PC-9 (cell line): ENCODE measurements around the gene CELF4. TPM values are rescaled to one million over a fixed set of nuclear protein-coding genes. Genes with fewer than 3 reads are reported as not detected.

Source experiments
- BruUV-seq: library from RNA; stranded (reverse); fragments of 400-500 nt; replicated peaks from 2 replicates; lab custom pipeline; 2021; lab: Mats Ljungman, UMichigan
- CTCF ChIA-PET: fragments of 300-600 bp; sonication (Branson Sonifier 250); formaldehyde crosslinking; loops from one replicate; lab custom pipeline; 2022; ENCODE audit warnings: antibody characterized with exemption; lab: Charles Lee
- POLR2A ChIA-PET: fragments of 300-600 bp; sonication (Branson Sonifier 250); formaldehyde crosslinking; loops from one replicate; lab custom pipeline; 2022; ENCODE audit warnings: antibody characterized with exemption; ENCODE audit not compliant: unreplicated experiment; lab: Charles Lee
- DNase-seq, 2 experiments: peaks; one replicate each; pipeline versions ENCODE4 v3.0.0 to v3.0.0-alpha.2; 2015 to 2022; ENCODE audit warnings: mixed read lengths in 1 of 2
- H2AFZ ChIP-seq: fragments of 200-600 bp; sonication (generic); 2 replicates; pipeline ENCODE4 v1.8.1; 2017; ENCODE audit warnings: antibody characterized with exemption
- H3F3A ChIP-seq: fragments of 200-600 bp; sonication (generic); 2 replicates; pipeline ENCODE4 v1.8.1; 2017; ENCODE audit warnings: antibody characterized with exemption, mild to moderate bottlenecking, low read depth; ENCODE audit not compliant: insufficient read depth
- H3K27ac ChIP-seq: fragments of 200-600 bp; sonication (generic); 2 replicates; pipeline ENCODE4 v1.6.1; 2016; ENCODE audit warnings: mixed run types
- H3K27me3 ChIP-seq: fragments of 200-600 bp; sonication (generic); 2 replicates; pipeline ENCODE4 v1.6.1; 2016; ENCODE audit warnings: low read depth, mixed run types; ENCODE audit not compliant: insufficient read depth
- H3K36me3 ChIP-seq: fragments of 200-600 bp; sonication (generic); 2 replicates; pipeline ENCODE4 v1.6.1; 2016; ENCODE audit warnings: low read depth, mixed run types
- H3K4me1 ChIP-seq: fragments of 200-600 bp; sonication (generic); replicated peaks from 2 replicates; pipeline ENCODE4 v1.6.1; 2016; ENCODE audit warnings: mixed run types; ENCODE audit not compliant: insufficient read depth
- H3K4me2 ChIP-seq: fragments of 200-600 bp; sonication (generic); 2 replicates; pipeline ENCODE4 v1.6.1; 2017; ENCODE audit warnings: mixed run types
- H3K4me3 ChIP-seq: fragments of 200-600 bp; sonication (generic); 2 replicates; pipeline ENCODE4 v1.6.1; 2016; ENCODE audit warnings: mixed run types
- H3K79me2 ChIP-seq: fragments of 200-600 bp; sonication (generic); 2 replicates; pipeline ENCODE4 v1.6.1; 2017; ENCODE audit warnings: low read depth, mixed run types
- H3K9me2 ChIP-seq: fragments of 200-600 bp; sonication (generic); 2 replicates; pipeline ENCODE4 v1.8.1; 2017; ENCODE audit warnings: mild to moderate bottlenecking; ENCODE audit not compliant: insufficient read depth
- H3K9me3 ChIP-seq: fragments of 200-600 bp; sonication (generic); 2 replicates; pipeline ENCODE4 v1.8.1; 2016; ENCODE audit warnings: low read depth; ENCODE audit not compliant: insufficient read depth
- H4K20me1 ChIP-seq: fragments of 200-600 bp; sonication (generic); 2 replicates; pipeline ENCODE4 v1.8.1; 2017; ENCODE audit not compliant: insufficient read depth
- EZH2 ChIP-seq: fragments of 200-600 bp; sonication (generic); IDR thresholded peaks from 2 replicates; pipeline ENCODE4 v1.8.0; 2017; ENCODE audit warnings: antibody characterized with exemption, low read depth
- intact Hi-C: fragments of 100-400 bp; cut with micrococcal nuclease; formaldehyde crosslinking; loops from one replicate; pipeline ENCODE4 v1.10.0; 2022; ENCODE audit not compliant: unreplicated experiment
- total RNA-seq: library from RNA; stranded (reverse); gene quantifications from 2 replicates; pipeline ENCODE4 v1.2.3, GENCODE V29; 2021
- TF ChIP-seq, protein P1 (sequence below): fragments of 200-600 bp; sonication (generic); conservative IDR thresholded peaks from 2 replicates; pipeline ENCODE4 v1.6.1; 2017; ENCODE audit warnings: mixed run types, antibody characterized with exemption, mild to moderate bottlenecking, moderate library complexity

The CELF4 gene
- total RNA-seq, 1 experiment from 2014 or later = 1.2 TPM

DNA sequence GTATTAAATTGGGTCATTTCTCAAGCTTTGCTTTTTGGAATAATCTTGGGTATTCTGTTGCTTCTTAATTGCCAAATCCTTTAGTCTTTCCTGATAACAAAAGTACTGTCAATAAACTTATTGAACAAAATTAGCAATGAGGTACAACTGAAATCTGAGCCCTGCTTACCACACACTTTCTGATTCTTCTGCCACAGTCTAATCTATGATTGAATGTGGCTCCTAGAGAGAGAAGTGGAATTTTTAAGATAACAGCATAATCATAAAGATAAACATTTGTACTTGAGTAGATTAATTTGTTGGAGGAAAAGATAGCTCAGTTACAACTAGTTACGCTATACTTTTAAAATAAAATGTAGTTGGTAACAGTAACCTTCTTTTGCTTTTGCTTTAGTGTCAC lies 354.8 kb downstream of the CELF4 start:
- Histone ChIP-seq H3K4me1 (no peaks in the 10 kb centered on the region), H2AFZ (no peak overlapping the region), H3K79me2 (no peaks in the 10 kb centered on the region), H3K36me3 (no peaks in the 10 kb centered on the region), H3K9me2 (no peaks in the 10 kb centered on the region), H4K20me1 (no peaks in the 10 kb centered on the region), H3K9me3 (no peaks in the 10 kb centered on the region), H3K4me3 (no peak overlapping the region), H3K4me2 (no peak overlapping the region), H3K27ac (no peak overlapping the region), H3F3A (no peaks in the 10 kb centered on the region), H3K27me3 (no peaks in the 10 kb centered on the region)
- POLR2A ChIA-PET = no interaction called here
- intact Hi-C loops = no loop called here
- no peak for TF ChIP-seq EZH2
- TF ChIP-seq, protein P1, sequence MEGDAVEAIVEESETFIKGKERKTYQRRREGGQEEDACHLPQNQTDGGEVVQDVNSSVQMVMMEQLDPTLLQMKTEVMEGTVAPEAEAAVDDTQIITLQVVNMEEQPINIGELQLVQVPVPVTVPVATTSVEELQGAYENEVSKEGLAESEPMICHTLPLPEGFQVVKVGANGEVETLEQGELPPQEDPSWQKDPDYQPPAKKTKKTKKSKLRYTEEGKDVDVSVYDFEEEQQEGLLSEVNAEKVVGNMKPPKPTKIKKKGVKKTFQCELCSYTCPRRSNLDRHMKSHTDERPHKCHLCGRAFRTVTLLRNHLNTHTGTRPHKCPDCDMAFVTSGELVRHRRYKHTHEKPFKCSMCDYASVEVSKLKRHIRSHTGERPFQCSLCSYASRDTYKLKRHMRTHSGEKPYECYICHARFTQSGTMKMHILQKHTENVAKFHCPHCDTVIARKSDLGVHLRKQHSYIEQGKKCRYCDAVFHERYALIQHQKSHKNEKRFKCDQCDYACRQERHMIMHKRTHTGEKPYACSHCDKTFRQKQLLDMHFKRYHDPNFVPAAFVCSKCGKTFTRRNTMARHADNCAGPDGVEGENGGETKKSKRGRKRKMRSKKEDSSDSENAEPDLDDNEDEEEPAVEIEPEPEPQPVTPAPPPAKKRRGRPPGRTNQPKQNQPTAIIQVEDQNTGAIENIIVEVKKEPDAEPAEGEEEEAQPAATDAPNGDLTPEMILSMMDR = no peak
- no TSS peak for BruUV-seq
- DNase-seq = no peak
- CTCF ChIA-PET = no interaction called here

DNA sequence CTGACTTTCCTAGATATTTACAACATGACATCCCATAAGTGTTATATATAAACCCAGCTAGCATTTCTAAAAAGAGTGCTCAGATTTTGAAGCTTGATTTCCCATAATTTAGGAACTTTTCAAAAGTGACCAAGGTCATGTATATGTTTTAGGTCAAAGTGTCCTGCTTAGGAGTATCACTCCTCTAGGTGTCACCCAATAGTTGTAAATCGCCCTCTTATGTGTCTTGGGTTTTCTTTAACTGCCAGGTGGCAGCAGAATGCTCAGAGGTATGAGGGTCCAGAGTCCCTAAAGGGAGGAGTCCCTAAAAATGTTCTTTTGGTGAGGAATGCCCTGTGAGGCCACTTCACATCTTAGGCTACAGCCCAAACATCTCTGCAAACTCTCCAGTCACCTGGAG lies 358.3 kb downstream of the CELF4 start:
- BruUV-seq = no TSS peak
- Histone ChIP-seq H3K36me3 (no peaks in the 10 kb centered on the region), H4K20me1 (no peaks in the 10 kb centered on the region), H3K27ac (no peak overlapping the region), H3K4me1 (no peaks in the 10 kb centered on the region), H3K27me3 (no peaks in the 10 kb centered on the region), H3K4me3 (no peak overlapping the region), H3K79me2 (no peaks in the 10 kb centered on the region), H3F3A (no peaks in the 10 kb centered on the region), H2AFZ (no peak overlapping the region), H3K9me3 (no peaks in the 10 kb centered on the region), H3K4me2 (no peak overlapping the region), H3K9me2 (no peaks in the 10 kb centered on the region)
- intact Hi-C loops = no loop called here
- CTCF ChIA-PET = no interaction called here
- TF ChIP-seq, protein P1 = no peak
- TF ChIP-seq EZH2 = no peak
- POLR2A ChIA-PET = no interaction called here
- DNase-seq = no peak

DNA sequence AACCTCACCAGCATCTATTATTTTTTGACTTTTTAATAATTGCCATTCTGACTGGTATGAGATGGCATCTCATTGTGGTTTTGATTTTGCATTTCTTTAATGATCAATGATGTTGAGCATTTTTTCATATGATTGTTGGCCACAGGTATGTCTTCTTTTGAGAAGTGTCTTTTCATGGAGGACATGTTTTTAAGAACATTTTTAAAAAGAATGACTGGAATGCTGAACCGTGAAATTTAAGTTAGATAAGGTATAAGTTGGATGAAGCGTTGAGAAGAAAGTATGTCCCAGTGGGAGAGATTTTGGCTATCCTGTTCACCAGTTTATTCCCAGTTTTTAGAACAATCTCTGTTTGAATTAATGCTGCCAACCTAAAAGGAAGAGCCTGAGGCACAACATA lies 365.9 kb downstream of the CELF4 start:
- no peak overlapping the region for H2AFZ ChIP-seq
- H4K20me1 ChIP-seq = no peaks in the 10 kb centered on the region
- no peaks in the 10 kb centered on the region for H3K79me2 ChIP-seq
- no TSS peak for BruUV-seq
- no peak overlapping the region for H3K27ac ChIP-seq
- H3K4me2 ChIP-seq = no peak overlapping the region
- no peaks in the 10 kb centered on the region for H3K9me3 ChIP-seq
- H3K4me3 ChIP-seq = no peak overlapping the region
- no peak for TF ChIP-seq EZH2
- TF ChIP-seq, protein P1 = no peak
- ChIA-PET POLR2A (no interaction called here), CTCF (no interaction called here)
- no peaks in the 10 kb centered on the region for H3K4me1 ChIP-seq
- H3F3A ChIP-seq = no peaks in the 10 kb centered on the region
- no peaks in the 10 kb centered on the region for H3K36me3 ChIP-seq
- no peak for DNase-seq
- intact Hi-C loops = no loop called here
- H3K27me3 ChIP-seq = no peaks in the 10 kb centered on the region
- H3K9me2 ChIP-seq = no peaks in the 10 kb centered on the region
